ENCODE data around the gene ABL1. TPM values are rescaled to one million over a fixed set of nuclear protein-coding genes. Genes with fewer than 3 reads are reported as not detected.

The ABL1 gene
- total RNA-seq, 1 donor from 2014 or later, result 36.5 TPM

DNA sequence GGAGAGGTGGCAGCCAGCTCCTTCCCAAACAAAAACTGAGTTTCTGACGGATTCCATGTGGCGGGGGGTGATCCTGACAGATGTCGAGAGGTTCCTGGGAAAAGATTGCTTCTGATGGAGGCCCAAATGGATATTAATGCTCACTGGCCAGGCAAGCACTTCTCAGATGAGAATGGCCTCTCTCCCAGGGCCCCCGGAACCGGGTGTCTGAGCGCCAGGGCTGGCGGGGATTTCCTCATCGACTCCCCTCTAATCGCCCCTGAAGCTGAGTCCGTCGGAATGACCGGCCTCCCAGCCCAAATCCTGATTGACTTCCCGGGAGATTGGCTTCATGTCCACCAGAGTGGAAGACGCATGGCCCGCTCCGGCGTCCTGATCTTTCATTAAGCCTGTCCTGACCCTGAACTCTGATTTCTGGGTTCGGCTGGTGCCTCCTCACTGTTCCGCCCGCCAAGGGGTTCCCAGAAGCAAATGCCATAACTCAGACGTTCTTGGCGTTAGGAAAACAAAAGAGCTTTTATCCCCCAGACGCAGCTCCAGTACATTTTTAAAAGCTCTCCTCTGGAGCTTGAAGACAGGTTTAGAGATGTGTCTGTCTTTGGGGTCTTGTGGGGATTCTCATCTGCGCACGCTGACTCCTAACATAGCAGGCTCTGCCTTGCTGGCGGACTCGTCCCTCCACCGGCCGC, 86.4 kb downstream of the ABL1 start:
- Mint-ChIP-seq H3K27ac (no peak overlapping the region), H3K9me3 (no peaks in the 10 kb centered on the region), H3K27me3 (ENCODE audit: low read depth) (peaks cover 4% of the 10 kb centered on the region), H3K4me3 (ENCODE audit: low read depth) (no peak overlapping the region), H3K36me3 (ENCODE audit: low read depth) (no peaks in the 10 kb centered on the region), H3K4me1 (ENCODE audit: low read depth) (no peaks in the 10 kb centered on the region)
- intact Hi-C loops (cut with micrococcal nuclease), result no loop called here
- no peak for DNase-seq (ENCODE audit: low spot score)

DNA sequence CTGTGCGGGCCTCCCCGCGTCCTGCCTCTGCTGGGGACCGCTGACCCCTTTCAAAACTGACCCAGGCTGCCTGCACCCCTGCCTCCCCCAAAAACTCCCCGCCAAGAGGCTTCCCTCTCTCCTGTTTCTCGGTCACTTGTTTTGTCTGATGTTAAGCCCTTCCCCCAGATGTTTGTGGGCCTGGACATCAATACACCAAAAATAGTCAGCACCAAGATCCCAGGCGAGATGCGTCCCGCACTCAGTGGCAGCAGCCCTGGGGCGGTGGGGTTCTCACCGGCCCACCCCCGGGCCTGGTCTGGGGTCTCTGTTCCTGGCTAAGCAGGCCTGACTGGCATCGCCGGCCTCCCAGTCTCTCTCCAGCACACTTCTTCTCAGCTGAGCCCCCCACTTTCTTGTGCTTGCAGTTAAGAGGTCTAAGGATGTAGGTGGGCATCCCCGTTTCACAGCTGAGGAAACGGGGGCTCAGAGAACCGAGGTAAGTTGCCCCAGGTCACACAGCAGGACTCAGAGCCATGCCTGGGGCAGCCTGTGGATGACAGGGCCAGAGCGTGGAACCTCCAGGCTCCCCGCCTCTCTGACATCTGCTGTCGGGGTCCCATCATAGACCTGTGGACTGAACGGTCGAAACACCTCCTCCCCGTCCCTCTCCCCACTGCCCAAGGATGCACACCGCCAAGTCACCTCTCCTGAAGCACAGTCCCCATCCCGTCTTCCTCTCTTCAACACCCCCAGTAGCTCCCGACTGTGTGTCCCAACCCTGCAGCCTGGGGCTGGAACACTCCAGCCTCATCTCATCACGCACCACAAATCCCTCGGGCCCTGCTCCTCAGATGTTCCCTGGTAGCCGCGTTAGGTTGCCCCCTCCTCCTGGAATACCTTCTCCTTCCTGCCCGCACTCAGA, 87.2 kb downstream of the ABL1 start:
- Mint-ChIP-seq H3K4me3 (ENCODE audit: low read depth) (no peak overlapping the region), H3K27ac (no peak overlapping the region), H3K36me3 (ENCODE audit: low read depth) (no peaks in the 10 kb centered on the region), H3K4me1 (ENCODE audit: low read depth) (no peaks in the 10 kb centered on the region), H3K9me3 (no peaks in the 10 kb centered on the region), H3K27me3 (ENCODE audit: low read depth) (peaks cover 4% of the 10 kb centered on the region)
- no peak for DNase-seq (ENCODE audit: low spot score)
- intact Hi-C loops (cut with micrococcal nuclease), result no loop called here

GRCh38 chr9:130922893-130923610, 88.0 kb downstream of the ABL1 start:
- intact Hi-C loops (cut with micrococcal nuclease), result no loop called here
- H3K27me3 Mint-ChIP-seq (ENCODE audit: low read depth), result peaks cover 4% of the 10 kb centered on the region
- H3K27ac Mint-ChIP-seq, result no peak overlapping the region

DNA sequence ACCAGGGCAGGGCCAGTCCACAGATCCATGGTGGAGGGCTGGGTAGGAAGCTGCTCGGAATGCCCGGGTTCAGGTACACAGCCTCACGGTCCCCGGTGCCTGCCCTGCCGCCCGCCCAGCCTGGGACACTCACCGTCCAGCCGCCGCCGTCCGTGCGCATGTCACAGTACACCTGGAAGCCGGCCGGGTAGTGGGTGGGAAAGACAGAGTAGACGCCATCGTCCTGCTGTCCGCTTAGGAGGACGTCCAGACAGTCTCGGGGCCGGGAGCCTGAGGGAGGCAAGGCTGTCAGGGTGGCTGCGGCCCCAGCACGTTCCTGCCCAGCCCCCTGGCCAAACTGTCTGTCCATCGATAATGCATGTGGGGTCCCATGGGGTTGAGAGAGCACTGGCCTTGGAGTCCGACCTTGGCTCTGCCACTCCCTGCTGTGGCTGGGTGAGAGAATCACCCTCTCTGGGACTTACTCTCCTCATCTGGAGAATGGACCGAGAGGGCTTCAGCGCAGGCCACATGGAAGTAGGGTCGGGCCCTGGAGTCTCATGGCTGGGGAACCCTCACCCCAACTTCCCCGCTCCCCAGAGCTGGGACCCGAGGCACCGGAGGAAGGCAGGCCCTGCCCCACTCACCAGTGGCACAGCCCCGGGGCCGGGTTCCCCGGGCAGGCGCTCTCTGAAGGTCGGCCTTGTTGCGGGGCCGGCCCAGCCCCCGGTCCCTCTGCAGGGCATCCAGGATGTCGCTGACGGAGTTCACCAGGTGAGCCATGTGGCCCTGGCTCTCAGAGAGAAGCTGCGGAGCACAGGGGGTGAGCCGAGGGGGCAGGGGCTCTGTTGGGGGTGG, 88.8 kb downstream of the ABL1 start:
- Mint-ChIP-seq H3K27me3 (ENCODE audit: low read depth) (peaks cover 4% of the 10 kb centered on the region), H3K4me3 (ENCODE audit: low read depth) (no peak overlapping the region), H3K36me3 (ENCODE audit: low read depth) (no peaks in the 10 kb centered on the region), H3K27ac (no peak overlapping the region), H3K4me1 (ENCODE audit: low read depth) (no peaks in the 10 kb centered on the region), H3K9me3 (no peaks in the 10 kb centered on the region)
- no peak for DNase-seq (ENCODE audit: low spot score)
- intact Hi-C loops (cut with micrococcal nuclease), result no loop called here

More at GRCh38 chr9:130922893-130923610, 88.0 kb downstream of the ABL1 start:
- Mint-ChIP-seq H3K4me1 (ENCODE audit: low read depth) (no peaks in the 10 kb centered on the region), H3K4me3 (ENCODE audit: low read depth) (no peak overlapping the region), H3K9me3 (no peaks in the 10 kb centered on the region), H3K36me3 (ENCODE audit: low read depth) (no peaks in the 10 kb centered on the region)
- DNase-seq (ENCODE audit: low spot score), result no peak

DNA sequence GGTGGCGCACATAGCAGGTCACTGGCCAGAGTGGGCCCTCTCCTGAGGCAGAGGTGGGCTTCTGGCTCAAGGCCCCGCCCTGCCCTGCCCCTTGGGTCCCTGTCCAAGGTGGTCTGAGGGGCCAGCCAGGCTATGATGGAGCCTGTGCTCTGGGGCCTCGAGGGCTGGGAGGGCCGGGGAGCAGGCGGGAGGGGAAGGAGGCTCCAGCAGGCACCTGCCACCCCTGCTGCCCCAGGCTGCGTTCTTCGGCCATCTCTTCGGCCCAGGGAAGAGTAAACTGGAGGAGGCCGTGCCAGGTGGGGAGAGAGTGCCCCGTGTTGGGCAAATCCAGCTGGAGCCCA, 89.4 kb downstream of the ABL1 start:
- no peaks in the 10 kb centered on the region for H3K9me3 Mint-ChIP-seq
- intact Hi-C loops (cut with micrococcal nuclease), result no loop called here
- H3K36me3 Mint-ChIP-seq (ENCODE audit: low read depth), result no peaks in the 10 kb centered on the region
- peaks cover 4% of the 10 kb centered on the region for H3K27me3 Mint-ChIP-seq (ENCODE audit: low read depth)
- no peak overlapping the region for H3K27ac Mint-ChIP-seq
- H3K4me3 Mint-ChIP-seq (ENCODE audit: low read depth), result no peak overlapping the region
- DNase-seq (ENCODE audit: low spot score), result no peak
- no peaks in the 10 kb centered on the region for H3K4me1 Mint-ChIP-seq (ENCODE audit: low read depth)

GRCh38 chr9:130925050-130925678, 90.1 kb downstream of the ABL1 start:
- H3K9me3 Mint-ChIP-seq, result no peaks in the 10 kb centered on the region
- H3K4me3 Mint-ChIP-seq (ENCODE audit: low read depth), result no peak overlapping the region
- no peak overlapping the region for H3K27ac Mint-ChIP-seq
- H3K27me3 Mint-ChIP-seq (ENCODE audit: low read depth), result peaks cover 4% of the 10 kb centered on the region
- intact Hi-C loops (cut with micrococcal nuclease), result no loop called here
- H3K36me3 Mint-ChIP-seq (ENCODE audit: low read depth), result no peaks in the 10 kb centered on the region
- no peak for DNase-seq (ENCODE audit: low spot score)
- H3K4me1 Mint-ChIP-seq (ENCODE audit: low read depth), result no peaks in the 10 kb centered on the region

GRCh38 chr9:130927338-130927737, 92.3 kb downstream of the ABL1 start:
- no peak overlapping the region for H3K27ac Mint-ChIP-seq
- no peaks in the 10 kb centered on the region for H3K4me1 Mint-ChIP-seq (ENCODE audit: low read depth)
- H3K27me3 Mint-ChIP-seq (ENCODE audit: low read depth), result peaks cover 10% of the 10 kb centered on the region

DNA sequence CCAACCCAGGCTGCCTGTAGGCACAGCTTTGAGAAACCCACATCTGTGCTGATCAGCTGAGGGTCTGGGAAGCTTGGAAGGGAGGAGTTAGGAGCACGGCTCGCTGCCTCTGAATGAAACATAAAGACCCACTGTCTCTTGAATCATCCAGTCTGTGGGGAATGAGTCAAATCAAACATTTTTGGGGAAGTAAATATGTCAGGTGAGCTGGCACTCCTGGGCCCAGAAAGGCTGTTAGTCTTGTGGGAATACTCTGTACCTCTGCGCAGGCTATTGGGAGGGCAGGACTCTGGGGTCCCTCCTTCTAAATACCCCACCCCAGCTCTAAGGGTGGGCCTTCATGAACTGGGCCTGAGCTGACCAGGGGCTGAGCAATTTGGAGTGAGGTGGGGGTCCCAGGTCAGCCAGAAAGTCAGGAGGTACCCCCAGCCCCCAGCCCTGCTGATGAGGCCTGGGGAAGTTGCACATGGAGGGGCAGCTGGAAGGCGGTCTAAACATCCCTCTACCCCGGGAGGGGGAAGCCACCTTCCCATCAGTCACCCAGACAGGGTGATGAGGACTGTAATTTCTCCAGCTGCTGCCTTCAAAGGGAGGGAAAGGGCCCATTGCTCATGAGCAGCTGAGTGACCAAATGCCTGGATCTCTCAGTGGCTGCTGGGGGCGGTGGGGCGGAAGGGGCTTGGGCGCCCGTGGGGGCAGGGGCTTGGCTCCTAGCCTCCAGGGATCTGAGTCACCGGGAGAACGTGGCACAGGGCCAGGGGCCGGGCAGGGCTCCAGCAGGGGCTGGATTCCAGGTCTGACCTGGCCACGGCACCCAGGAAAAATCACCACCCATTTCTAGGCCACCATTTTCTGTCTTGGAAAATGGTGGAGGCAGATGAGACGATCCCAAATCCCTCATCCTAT, 93.2 kb downstream of the ABL1 start:
- Mint-ChIP-seq H3K27me3 (ENCODE audit: low read depth) (peaks cover 18% of the 10 kb centered on the region), H3K9me3 (no peaks in the 10 kb centered on the region), H3K4me3 (ENCODE audit: low read depth) (no peak overlapping the region), H3K4me1 (ENCODE audit: low read depth) (no peaks in the 10 kb centered on the region), H3K36me3 (ENCODE audit: low read depth) (no peaks in the 10 kb centered on the region), H3K27ac (no peak overlapping the region)
- DNase-seq (ENCODE audit: low spot score), result no peak
- intact Hi-C loops (cut with micrococcal nuclease), result no loop called here

More at GRCh38 chr9:130927338-130927737, 92.3 kb downstream of the ABL1 start:
- Mint-ChIP-seq H3K9me3 (no peaks in the 10 kb centered on the region), H3K36me3 (ENCODE audit: low read depth) (no peaks in the 10 kb centered on the region), H3K4me3 (ENCODE audit: low read depth) (no peak overlapping the region)
- intact Hi-C loops (cut with micrococcal nuclease), result no loop called here
- DNase-seq (ENCODE audit: low spot score), result no peak

DNA sequence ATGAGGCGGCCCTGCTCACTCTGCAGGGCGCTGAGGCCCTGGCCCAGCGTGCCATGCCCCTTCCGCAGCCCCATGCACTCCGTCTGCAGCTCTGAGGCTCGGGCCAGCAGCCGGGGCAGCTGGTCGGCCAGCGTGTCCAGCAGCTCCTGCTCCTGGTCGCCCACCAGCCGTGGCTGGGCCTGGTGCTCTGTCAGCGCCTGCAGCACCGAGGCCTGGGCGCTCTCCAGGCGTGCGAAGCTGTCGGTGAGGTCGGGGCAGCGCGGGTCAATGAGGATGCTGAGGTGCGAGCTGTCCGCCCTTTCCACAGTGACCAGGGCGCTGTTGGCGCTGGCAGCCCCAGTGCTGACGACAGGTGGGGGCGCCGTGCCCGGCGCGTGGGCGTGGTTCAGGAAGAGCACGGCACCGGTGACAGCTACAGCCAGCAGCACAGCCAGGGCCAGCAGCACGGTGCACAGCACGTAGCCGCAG, 94.6 kb downstream of the ABL1 start:
- no peak for DNase-seq (ENCODE audit: low spot score)
- H3K36me3 Mint-ChIP-seq (ENCODE audit: low read depth), result no peaks in the 10 kb centered on the region
- H3K4me3 Mint-ChIP-seq (ENCODE audit: low read depth), result no peak overlapping the region
- no peak overlapping the region for H3K27ac Mint-ChIP-seq
- no peaks in the 10 kb centered on the region for H3K4me1 Mint-ChIP-seq (ENCODE audit: low read depth)
- intact Hi-C loops (cut with micrococcal nuclease), result no loop called here
- no peaks in the 10 kb centered on the region for H3K9me3 Mint-ChIP-seq
- H3K27me3 Mint-ChIP-seq (ENCODE audit: low read depth), result peaks cover 20% of the 10 kb centered on the region

- no peak for DNase-seq (ENCODE audit: low spot score)
- Mint-ChIP-seq H3K27ac (no peak overlapping the region), H3K27me3 (ENCODE audit: low read depth) (peaks cover 26% of the 10 kb centered on the region), H3K4me1 (ENCODE audit: low read depth) (no peaks in the 10 kb centered on the region), H3K9me3 (no peaks in the 10 kb centered on the region), H3K4me3 (ENCODE audit: low read depth) (no peak overlapping the region), H3K36me3 (ENCODE audit: low read depth) (no peaks in the 10 kb centered on the region)
- intact Hi-C loops (cut with micrococcal nuclease), result no loop called here
These were observed 95.2 kb downstream of the ABL1 start for GRCh38 chr9:130930132-130930803.

DNA sequence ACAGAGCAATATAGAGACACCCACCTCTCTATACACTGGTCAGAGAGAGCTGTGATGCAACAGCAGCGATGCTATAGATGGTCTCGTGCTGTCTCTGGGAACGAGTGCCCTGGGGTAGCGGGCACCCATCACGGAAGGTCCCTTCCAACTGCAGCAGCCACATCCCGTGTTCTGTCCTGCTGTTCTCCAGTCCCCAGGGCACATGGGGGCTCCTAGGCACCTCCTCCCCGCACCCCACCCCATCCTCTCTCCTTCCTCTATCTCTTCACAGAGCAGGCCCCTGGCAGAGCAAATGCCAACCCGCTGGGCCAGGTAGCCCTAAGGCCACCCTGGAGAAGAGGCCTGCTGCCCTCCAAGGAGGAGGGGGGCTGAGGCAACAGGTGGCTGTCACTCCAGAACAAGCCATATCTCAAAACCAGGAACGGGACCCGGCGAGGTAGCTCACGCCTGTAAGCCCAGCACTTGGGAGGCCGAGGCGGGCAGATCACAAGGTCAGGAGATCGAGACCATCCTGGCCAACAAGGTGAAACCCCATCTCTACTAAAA, 95.8 kb downstream of the ABL1 start:
- Mint-ChIP-seq H3K36me3 (ENCODE audit: low read depth) (no peaks in the 10 kb centered on the region), H3K27ac (no peak overlapping the region), H3K27me3 (ENCODE audit: low read depth) (peaks cover 27% of the 10 kb centered on the region), H3K9me3 (no peaks in the 10 kb centered on the region), H3K4me1 (ENCODE audit: low read depth) (no peaks in the 10 kb centered on the region), H3K4me3 (ENCODE audit: low read depth) (no peak overlapping the region)
- intact Hi-C loops (cut with micrococcal nuclease), result no loop called here
- DNase-seq (ENCODE audit: low spot score), result no peak

Measured in activated T-helper 2 cell treated with anti-CD3 and anti-CD28 coated beads, Interferon-gamma antibody, Interleukin-2, Interleukin-4, amounts not matched to agents 10 μg/mL and 5 μg/mL and 100 μg/mL, durations not matched to agents 14 hours and 24 hours and 36 hours (primary cell).